ENCODE data around the gene RFC2.

DNA sequence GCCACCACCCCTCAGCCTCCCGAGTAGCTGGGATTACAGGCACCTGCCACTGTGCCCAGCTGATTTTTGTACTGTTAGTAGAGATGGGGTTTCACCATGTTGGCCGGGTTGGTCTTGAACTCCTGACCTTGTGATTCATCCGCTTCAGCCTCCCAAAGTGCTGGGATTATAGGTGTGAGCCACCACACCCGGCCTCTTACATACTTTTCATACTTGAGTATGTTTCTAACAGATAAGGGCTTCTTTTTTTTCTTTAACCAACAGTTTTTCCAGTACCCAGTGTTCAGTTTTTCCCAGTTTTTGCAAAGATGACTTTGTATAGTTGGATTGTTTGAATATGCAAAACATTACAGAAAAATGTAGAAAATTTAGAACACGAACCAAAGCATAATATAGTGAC, 72.4 kb downstream of the RFC2 start:
- TF ChIP-seq POLR2A (IDR thresholded peaks at IDR 0.05; ENCODE audit: low read depth, low read length) (no peak), POLR2AphosphoS5 (IDR thresholded peaks at IDR 0.05; ENCODE audit: low read depth, low read length) (no peak), TAF1 (IDR thresholded peaks at IDR 0.05; ENCODE audit: borderline replicate concordance, low read depth, low read length) (no peak)
